Measurements from ENCODE around the gene PEAR1. TPM values are rescaled to one million over a fixed set of nuclear protein-coding genes. Genes with fewer than 3 reads are reported as not detected.

The PEAR1 gene
- 11.5 and 23.2 TPM in 2 replicates for total RNA-seq

GRCh38 chr1:156893048-156893953 is at the start of gene PEAR1:
Gene PEAR1, plus strand, starts transcription at chr1:156893718. Its CDS starts 10,209 bp downstream, at chr1:156903927.

GRCh38 chr1:156858959-156859522 is 34.5 kb upstream of the PEAR1 start, which contains the start of gene INSRR:
Gene INSRR, minus strand, starts transcription at chr1:156859117. Its CDS starts 496 bp downstream, at chr1:156858621.

GRCh38 chr1:156860628-156861423 is 32.7 kb upstream of the PEAR1 start, which contains the start of gene NTRK1:
Gene NTRK1, plus strand, starts transcription at chr1:156860865. Its CDS starts 70 bp downstream, at chr1:156860935.

GRCh38 chr1:156920233-156921052 is 26.9 kb downstream of the PEAR1 start, which contains the start of gene LRRC71:
Gene LRRC71, plus strand, starts transcription at chr1:156920632. Its CDS starts 172 bp downstream, at chr1:156920804.

Other genes with a start within 250 kb of the PEAR1 start
- gene NES, start 216.3 kb upstream of the PEAR1 start, total RNA-seq, result 127 and 255 TPM in 2 replicates
- gene CRABP2, start 188.1 kb upstream of the PEAR1 start, total RNA-seq, result 0.09 TPM in 2 replicates
- 5.8 and 9.7 TPM in 2 replicates for gene METTL25B, start 165.2 kb upstream of the PEAR1 start, total RNA-seq
- gene ISG20L2, start 165.0 kb upstream of the PEAR1 start, total RNA-seq, result 8.2 and 8.6 TPM in 2 replicates
- 60.2 and 62.1 TPM in 2 replicates for gene MRPL24, start 152.6 kb upstream of the PEAR1 start, total RNA-seq
- 171 and 213 TPM in 2 replicates for gene HDGF, start 142.0 kb upstream of the PEAR1 start, total RNA-seq
- 12.5 and 14.5 TPM in 2 replicates for gene PRCC, start 126.2 kb upstream of the PEAR1 start, total RNA-seq
- gene SH2D2A, start 76.9 kb upstream of the PEAR1 start, total RNA-seq, result 0.09 and 0.19 TPM in 2 replicates
- not detected in 2 replicates for gene INSRR, start 34.6 kb upstream of the PEAR1 start, total RNA-seq
- not detected in 2 replicates for gene NTRK1, start 32.9 kb upstream of the PEAR1 start, total RNA-seq
- gene LRRC71, start 26.9 kb downstream of the PEAR1 start, total RNA-seq, result 0.36 TPM in 1 of 2 replicates, not detected in the other
- gene ARHGEF11, start 152.0 kb downstream of the PEAR1 start, total RNA-seq, result 18.7 and 30.7 TPM in 2 replicates
- not detected in 2 replicates for gene ETV3L, start 206.1 kb downstream of the PEAR1 start, total RNA-seq
- gene ETV3, start 244.7 kb downstream of the PEAR1 start, total RNA-seq, result 16.1 and 18.1 TPM in 2 replicates

All from endothelial cell of coronary artery (primary cell).